Measurements from ENCODE around the gene NEURL4.

DNA sequence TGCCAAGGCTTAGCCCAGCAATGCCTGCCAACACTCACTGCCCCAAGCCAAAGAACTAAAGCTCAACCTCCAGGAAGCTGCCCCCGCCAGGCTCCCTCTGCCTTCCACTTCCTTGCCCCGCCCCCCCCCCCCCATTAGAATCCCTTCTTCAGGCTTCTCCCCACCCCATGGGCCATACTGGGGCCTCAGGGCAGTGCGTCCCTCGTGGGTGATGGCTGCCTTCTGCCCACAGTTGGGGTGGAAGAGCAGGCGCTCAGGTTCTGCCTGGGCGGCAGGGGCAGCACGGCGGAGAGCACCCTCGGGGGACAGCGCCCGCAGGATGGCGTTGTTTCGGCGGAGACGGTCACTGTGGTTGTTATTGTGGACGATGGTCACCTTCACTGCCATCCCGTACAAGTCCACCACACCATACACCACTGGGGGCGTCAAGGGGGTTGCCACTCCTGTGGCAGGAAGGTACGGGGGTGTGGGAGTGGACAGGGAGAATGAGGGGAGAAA lies 4.1 kb downstream of the NEURL4 start:
- no peak for TF ChIP-seq CTCF (IDR thresholded peaks at IDR 0.05)
- no peak for TF ChIP-seq POLR2A (IDR thresholded peaks at IDR 0.05)
